GM21526 (cell line): Measurements from ENCODE around the gene POLR2J2.
"Not testable (repeated sequence)": the region's sequence is repeated elsewhere in the genome, so short reads cannot be mapped to it uniquely, and the experiment has no call there.

Source experiments
- ATAC-seq: cut with Tn5 transposase; IDR thresholded peaks from one replicate; pipeline ENCODE4 v1.9.1; 2021; ENCODE audit warnings: moderate library complexity; ENCODE audit not compliant: unreplicated experiment, low FRiP score

POLR2J2 gene

GRCh38 chr7:102673447-102674067, 2.1 kb upstream of the POLR2J2 start:
- ATAC-seq = not testable (repeated sequence)

GRCh38 chr7:102671956-102672307, 469 bp upstream of the POLR2J2 start:
- peak; percentile 33 for ATAC-seq

GRCh38 chr7:102667523-102667922, 3.9 kb downstream of the POLR2J2 start:
- ATAC-seq = not testable (repeated sequence)

GRCh38 chr7:102666850-102667249, 4.6 kb downstream of the POLR2J2 start:
- ATAC-seq = not testable (repeated sequence)

GRCh38 chr7:102664765-102665164, 6.7 kb downstream of the POLR2J2 start:
- not testable (repeated sequence) for ATAC-seq

- ATAC-seq = not testable (repeated sequence)
Measured at GRCh38 chr7:102649924-102650323, 21.5 kb downstream of the POLR2J2 start, which contains the start of gene SPDYE2B. SPDYE2B (plus strand) TSS chr7:102650319; CDS start chr7:102652349, 2,030 bp downstream.

- ATAC-seq = not testable (repeated sequence)
Measured at GRCh38 chr7:102647813-102648212, 23.6 kb downstream of the POLR2J2 start.

- ATAC-seq = not testable (repeated sequence)
Measured at GRCh38 chr7:102643404-102643803, 28.1 kb downstream of the POLR2J2 start.

- ATAC-seq = not testable (repeated sequence)
Measured at GRCh38 chr7:102642691-102643090, 28.8 kb downstream of the POLR2J2 start, which contains the start of gene UPK3BL1. UPK3BL1 (minus strand) TSS chr7:102642791; CDS start chr7:102642741, 50 bp downstream.

GRCh38 chr7:102638848-102639247, 32.6 kb downstream of the POLR2J2 start:
- ATAC-seq = not testable (repeated sequence)

- ATAC-seq = not testable (repeated sequence)
Measured at GRCh38 chr7:102636956-102637355, 34.5 kb downstream of the POLR2J2 start.

GRCh38 chr7:102635354-102635753, 36.1 kb downstream of the POLR2J2 start:
- ATAC-seq = not testable (repeated sequence)

- ATAC-seq = not testable (repeated sequence)
Measured at GRCh38 chr7:102634299-102634698, 37.2 kb downstream of the POLR2J2 start.

- ATAC-seq = not testable (repeated sequence)
Measured at GRCh38 chr7:102630622-102631021, 40.8 kb downstream of the POLR2J2 start.

- ATAC-seq = not testable (repeated sequence)
Measured at GRCh38 chr7:102627271-102627904, 44.1 kb downstream of the POLR2J2 start.

- not testable (repeated sequence) for ATAC-seq
Measured at GRCh38 chr7:102618122-102618521, 53.3 kb downstream of the POLR2J2 start.

GRCh38 chr7:102616507-102617125, 54.8 kb downstream of the POLR2J2 start, which contains the start of gene RASA4:
RASA4 (minus strand) TSS chr7:102616756; CDS start chr7:102616689, 67 bp downstream.
- peak; percentile 54 for ATAC-seq
